K562 (cell line): Measurements from ENCODE around the gene CTCF. TPM values are rescaled to one million over a fixed set of nuclear protein-coding genes. Genes with fewer than 3 reads are reported as not detected.
A peak's percentile ranks its signal among the peaks of the same experiment; 100 is the strongest.

Experiments used
- CHCHD3 ChIP-seq: fragments of 250-450 bp; sonication (Bioruptor Pico); IDR thresholded peaks from 2 replicates; pipeline ENCODE4 v2.1.2; 2022; ENCODE audit warnings: mild to moderate bottlenecking
- FUS ChIP-seq: fragments of 200-400 bp; formaldehyde crosslinking; optimal IDR thresholded peaks from 2 replicates; pipeline ENCODE3; 2017; ENCODE audit warnings: low read depth, low read length
- IFI16 ChIP-seq: fragments of 250-450 bp; sonication (Bioruptor Pico); IDR thresholded peaks from 2 replicates; pipeline ENCODE4 v2.1.2; 2022; ENCODE audit warnings: mild to moderate bottlenecking, inconsistent platforms
- MGA ChIP-seq: fragments of 450-650 bp; IDR thresholded peaks from 2 replicates; pipeline ENCODE4 v1.6.1; 2016; ENCODE audit warnings: mild to moderate bottlenecking, moderate library complexity
- POLR2A ChIP-seq: fragments of 450-650 bp; conservative IDR thresholded peaks from 2 replicates; pipeline ENCODE4 v1.6.1; 2016
- RFX7 ChIP-seq: fragments of 250-450 bp; sonication (Bioruptor Pico); IDR thresholded peaks from 2 replicates; pipeline ENCODE4 v1.5.1; 2021; ENCODE audit warnings: mild to moderate bottlenecking
- SREBF2 ChIP-seq: sonication (generic); formaldehyde crosslinking; IDR thresholded peaks from 2 replicates; pipeline ENCODE4 v1.4.0; 2020; ENCODE audit warnings: mild to moderate bottlenecking, missing genetic modification reagents
- XRCC5 ChIP-seq: fragments of 200-400 bp; formaldehyde crosslinking; IDR thresholded peaks from 2 replicates; pipeline ENCODE4 v1.6.1; 2017; ENCODE audit warnings: low read depth, mild to moderate bottlenecking, low read length
- ZBED1 ChIP-seq: IDR thresholded peaks from 2 replicates; pipeline ENCODE4 v1.6.1; 2014
- ZNF23 ChIP-seq: fragments of 250-450 bp; sonication (Bioruptor Pico); IDR thresholded peaks from 2 replicates; pipeline ENCODE4 v1.4.0; 2020; ENCODE audit warnings: mild to moderate bottlenecking
- ZNF3 ChIP-seq: fragments of 250-450 bp; sonication (Bioruptor Pico); IDR thresholded peaks from 2 replicates; pipeline ENCODE4 v1.5.0; 2021; ENCODE audit warnings: mild to moderate bottlenecking, moderate library complexity
- polyA plus RNA-seq, 8 experiments: library from polyadenylated mRNA; depleted of rRNA in 4 of 8; stranded (reverse) in 5 of 8; unstranded in 3 of 8; fragments of >200 nt; fragmentation: Nextera tagmentation in 2 of 8; fragmentation: Illumina TruSeq in 1 of 8; extraction: Ambion mirVana in 2 of 8; extraction: Trizol in 1 of 8; gene quantifications; 2 replicates each; pipeline versions ENCODE4 v1.2.1 to v1.2.3, GENCODE V29; 2011 to 2014; ENCODE audit warnings: inconsistent platforms in 1 of 8, missing spikeins in 1 of 8
- total RNA-seq, 7 experiments: library from RNA; depleted of rRNA in 6 of 7; stranded (reverse); fragments of >200 nt in 6 of 7; fragmentation: Illumina TruSeq in 2 of 7; extraction: Trizol in 2 of 7; gene quantifications; 2 replicates each; pipeline versions ENCODE4 v1.2.1 to v1.2.3, GENCODE V29; 2011 to 2021; ENCODE audit warnings: low replicate concordance in 1 of 7
- TF ChIP-seq, protein P1 (sequence below): fragments of 200-800 bp; sonication (Bioruptor generic); IDR thresholded peaks from 2 replicates; pipeline ENCODE4 v1.6.1; 2017; ENCODE audit warnings: missing genetic modification characterization, missing compliant biosample characterization
- TF ChIP-seq, protein P2 (sequence below): sonication (generic); formaldehyde crosslinking; IDR thresholded peaks from 2 replicates; pipeline ENCODE4 v1.8.1; 2022; ENCODE audit warnings: missing genetic modification reagents
- TF ChIP-seq, protein P3 (sequence below): fragments of 250-450 bp; sonication (Bioruptor Pico); IDR thresholded peaks from 2 replicates; pipeline ENCODE4 v1.8.0; 2021; ENCODE audit warnings: mild to moderate bottlenecking, moderate library complexity

CTCF gene
- total and polyA plus RNA-seq, 9 of the 15 experiments (the other 6 are each of a cell fraction or from before 2014, with no cell fraction given) = 7.8 to 49.2 (median 33.9) TPM

DNA sequence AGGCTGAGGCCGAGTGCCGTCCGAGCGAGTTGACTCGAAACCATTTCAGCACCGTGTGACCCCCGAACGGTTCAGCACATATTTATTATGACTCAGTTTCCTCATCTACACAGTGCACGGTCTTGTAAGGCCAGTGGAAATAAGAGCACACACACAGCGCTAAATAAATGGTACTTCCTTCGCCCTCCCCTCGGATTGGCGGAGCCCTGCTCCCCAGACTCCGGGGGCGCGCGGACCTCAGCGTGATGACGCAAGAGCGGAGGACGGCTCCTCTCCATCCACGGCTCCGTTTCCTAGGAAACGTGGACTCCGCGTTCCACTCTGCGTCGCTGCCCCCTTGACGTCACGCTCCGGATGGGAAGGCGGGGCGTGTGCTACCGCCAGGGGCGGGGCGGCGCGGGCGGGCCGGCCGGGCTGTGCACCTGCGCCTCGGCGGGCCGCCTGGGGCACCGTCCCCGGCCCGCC, 98.3 kb downstream of the CTCF start, which contains the start of gene PARD6A (continued):
- TF ChIP-seq MGA = no peak
- TF ChIP-seq, protein P1, sequence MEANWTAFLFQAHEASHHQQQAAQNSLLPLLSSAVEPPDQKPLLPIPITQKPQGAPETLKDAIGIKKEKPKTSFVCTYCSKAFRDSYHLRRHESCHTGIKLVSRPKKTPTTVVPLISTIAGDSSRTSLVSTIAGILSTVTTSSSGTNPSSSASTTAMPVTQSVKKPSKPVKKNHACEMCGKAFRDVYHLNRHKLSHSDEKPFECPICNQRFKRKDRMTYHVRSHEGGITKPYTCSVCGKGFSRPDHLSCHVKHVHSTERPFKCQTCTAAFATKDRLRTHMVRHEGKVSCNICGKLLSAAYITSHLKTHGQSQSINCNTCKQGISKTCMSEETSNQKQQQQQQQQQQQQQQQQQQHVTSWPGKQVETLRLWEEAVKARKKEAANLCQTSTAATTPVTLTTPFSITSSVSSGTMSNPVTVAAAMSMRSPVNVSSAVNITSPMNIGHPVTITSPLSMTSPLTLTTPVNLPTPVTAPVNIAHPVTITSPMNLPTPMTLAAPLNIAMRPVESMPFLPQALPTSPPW (CRISPR knock-in tag) = peak; percentile 68; the same call in 1 of the 2 replicates
- no peak for TF ChIP-seq FUS
- TF ChIP-seq, protein P2, sequence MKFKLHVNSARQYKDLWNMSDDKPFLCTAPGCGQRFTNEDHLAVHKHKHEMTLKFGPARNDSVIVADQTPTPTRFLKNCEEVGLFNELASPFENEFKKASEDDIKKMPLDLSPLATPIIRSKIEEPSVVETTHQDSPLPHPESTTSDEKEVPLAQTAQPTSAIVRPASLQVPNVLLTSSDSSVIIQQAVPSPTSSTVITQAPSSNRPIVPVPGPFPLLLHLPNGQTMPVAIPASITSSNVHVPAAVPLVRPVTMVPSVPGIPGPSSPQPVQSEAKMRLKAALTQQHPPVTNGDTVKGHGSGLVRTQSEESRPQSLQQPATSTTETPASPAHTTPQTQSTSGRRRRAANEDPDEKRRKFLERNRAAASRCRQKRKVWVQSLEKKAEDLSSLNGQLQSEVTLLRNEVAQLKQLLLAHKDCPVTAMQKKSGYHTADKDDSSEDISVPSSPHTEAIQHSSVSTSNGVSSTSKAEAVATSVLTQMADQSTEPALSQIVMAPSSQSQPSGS (CRISPR knock-in tag) = no peak
- TF ChIP-seq RFX7 (CRISPR knock-in tag) = no peak
- TF ChIP-seq XRCC5 = peak; percentile 22; the same call in 1 of the 2 replicates
- no peak for TF ChIP-seq CHCHD3 (CRISPR knock-in tag)
- no peak for TF ChIP-seq ZNF23
- no peak for TF ChIP-seq IFI16 (CRISPR knock-in tag)
- TF ChIP-seq SREBF2 = peak; percentile 66; the same call in 1 of the 2 replicates
- TF ChIP-seq ZNF3 (CRISPR knock-in tag) = no peak
- no peak; the same call in 1 of the 2 replicates for TF ChIP-seq ZBED1
- TF ChIP-seq, protein P3, sequence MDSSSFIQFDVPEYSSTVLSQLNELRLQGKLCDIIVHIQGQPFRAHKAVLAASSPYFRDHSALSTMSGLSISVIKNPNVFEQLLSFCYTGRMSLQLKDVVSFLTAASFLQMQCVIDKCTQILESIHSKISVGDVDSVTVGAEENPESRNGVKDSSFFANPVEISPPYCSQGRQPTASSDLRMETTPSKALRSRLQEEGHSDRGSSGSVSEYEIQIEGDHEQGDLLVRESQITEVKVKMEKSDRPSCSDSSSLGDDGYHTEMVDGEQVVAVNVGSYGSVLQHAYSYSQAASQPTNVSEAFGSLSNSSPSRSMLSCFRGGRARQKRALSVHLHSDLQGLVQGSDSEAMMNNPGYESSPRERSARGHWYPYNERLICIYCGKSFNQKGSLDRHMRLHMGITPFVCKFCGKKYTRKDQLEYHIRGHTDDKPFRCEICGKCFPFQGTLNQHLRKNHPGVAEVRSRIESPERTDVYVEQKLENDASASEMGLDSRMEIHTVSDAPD (CRISPR knock-in tag) = no peak
- 0 out of 2 replicates have a peak, but pooled peaks have one; percentile 31 for TF ChIP-seq POLR2A
